NT2/D1 (cell line): ENCODE results near the gene FIBIN.
"Not testable (repeated sequence)": the region's sequence is repeated elsewhere in the genome, so short reads cannot be mapped to it uniquely, and the experiment has no call there.

Experiments
- DNase-seq: peaks from one replicate; pipeline ENCODE4 v3.0.0-alpha.2; 2011; ENCODE audit warnings: low read depth, low spot score
- H3K27me3 ChIP-seq: 2 replicates; pipeline ENCODE4 v1.6.0; 2011; ENCODE audit warnings: mild to moderate bottlenecking; ENCODE audit not compliant: insufficient read length, insufficient read depth
- H3K36me3 ChIP-seq: 2 replicates; pipeline ENCODE4 v1.6.1; 2011; ENCODE audit warnings: mild to moderate bottlenecking, low read length, mixed read lengths; ENCODE audit not compliant: insufficient read depth, insufficient read length
- H3K4me1 ChIP-seq: 2 replicates; pipeline ENCODE4 v1.5.1; 2011; ENCODE audit not compliant: insufficient read depth, insufficient read length
- H3K4me3 ChIP-seq: 2 replicates; pipeline ENCODE4 v1.5.1; 2011; ENCODE audit warnings: low read depth; ENCODE audit not compliant: insufficient read length
- H3K9ac ChIP-seq: 2 replicates; pipeline ENCODE4 v1.6.0; 2011; ENCODE audit warnings: low read depth; ENCODE audit not compliant: insufficient read length
- H3K9me3 ChIP-seq: 2 replicates; pipeline ENCODE4 v1.5.1; 2011; ENCODE audit warnings: mild to moderate bottlenecking, low read length; ENCODE audit not compliant: insufficient read depth
- SUZ12 ChIP-seq: IDR thresholded peaks from 2 replicates; pipeline ENCODE4 v1.6.1; 2011; ENCODE audit not compliant: insufficient read length, insufficient read depth; ENCODE audit errors: extremely low read depth
- YY1 ChIP-seq: IDR thresholded peaks from 2 replicates; pipeline ENCODE4 v1.6.1; 2011; ENCODE audit not compliant: insufficient read length, insufficient read depth
- ZNF274 ChIP-seq: IDR thresholded peaks from 2 replicates; pipeline ENCODE4 v1.6.1; 2011; ENCODE audit warnings: mild to moderate bottlenecking, low read depth, low read length

Gene FIBIN

DNA sequence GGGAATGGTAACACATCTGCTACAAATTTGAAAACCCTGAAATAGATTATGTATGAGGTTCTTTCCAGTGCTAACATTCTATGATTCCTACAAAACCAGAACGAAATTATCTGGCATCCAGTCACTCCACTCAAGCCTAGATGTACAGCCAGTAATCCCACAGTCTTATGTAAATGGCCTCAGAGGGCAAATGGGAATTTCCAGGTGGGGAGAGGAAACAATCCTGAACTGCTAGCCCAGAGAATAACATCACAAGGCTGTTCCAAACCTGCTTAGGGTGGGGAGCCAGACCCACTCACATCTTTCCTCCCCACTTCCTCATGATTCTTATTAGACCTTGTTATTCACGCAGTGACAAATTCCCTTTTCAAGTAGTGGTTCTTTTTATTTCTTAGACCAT is 3.5 kb downstream of the FIBIN start:
- H3K36me3 ChIP-seq: no peaks in the 10 kb centered on the region
- TF ChIP-seq SUZ12 (no peak), YY1 (no peak), ZNF274 (no peak)
- H3K9ac ChIP-seq: no peak overlapping the region
- H3K9me3 ChIP-seq: no peaks in the 10 kb centered on the region
- no peak overlapping the region for H3K4me3 ChIP-seq
- peaks cover 4% of the 10 kb centered on the region for H3K27me3 ChIP-seq
- no peak for DNase-seq
- no peaks in the 10 kb centered on the region for H3K4me1 ChIP-seq

DNA sequence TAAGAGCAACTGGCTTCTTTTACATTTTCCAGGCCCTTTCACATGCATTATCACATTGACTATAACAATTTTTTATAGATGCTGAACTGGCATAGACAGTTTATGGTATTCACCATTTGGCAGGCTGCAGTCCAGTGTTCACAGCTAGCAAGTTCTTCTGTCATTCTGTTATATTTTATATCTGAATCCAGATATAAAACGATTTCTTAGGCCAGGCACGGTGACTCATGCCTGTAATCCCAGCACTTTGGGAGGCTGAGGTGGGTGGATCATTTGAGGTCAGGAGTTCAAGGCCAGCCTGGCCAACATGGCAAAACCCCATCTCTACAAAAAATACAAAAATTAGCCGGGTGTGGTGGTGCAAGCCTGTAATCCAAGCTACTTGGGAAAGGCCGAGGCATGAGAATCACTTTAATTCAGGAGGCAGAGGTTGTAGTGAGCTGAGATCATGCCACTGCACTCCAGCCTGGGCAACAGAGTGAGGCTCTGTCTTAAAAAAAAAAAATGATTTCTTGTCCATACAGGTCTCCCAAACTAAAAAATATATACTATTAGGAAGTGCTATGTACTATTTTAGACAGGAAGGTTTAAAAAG is 7.3 kb downstream of the FIBIN start:
- H3K4me1 ChIP-seq, H3K9ac ChIP-seq, H3K27me3 ChIP-seq, H3K36me3 ChIP-seq, H3K9me3 ChIP-seq, DNase-seq, H3K4me3 ChIP-seq: not testable (repeated sequence)

DNA sequence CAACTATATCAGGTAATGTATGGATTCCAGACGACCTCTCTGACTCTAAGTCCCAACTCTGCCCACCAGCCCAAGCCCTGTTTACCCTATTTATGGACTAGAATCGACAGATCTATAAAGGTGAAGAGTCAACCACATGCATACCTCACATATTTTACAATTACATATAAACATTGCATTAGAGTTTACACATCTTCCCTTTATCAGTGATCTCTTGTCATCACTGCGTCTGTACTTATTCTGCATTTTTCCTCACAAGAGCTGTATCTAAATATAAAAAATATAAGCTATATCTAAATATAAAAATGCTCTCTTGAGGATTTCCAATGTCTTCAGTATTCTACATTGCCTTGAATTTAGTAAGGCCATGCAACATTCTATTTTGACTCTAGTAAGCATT is 8.5 kb downstream of the FIBIN start:
- no peaks in the 10 kb centered on the region for H3K4me1 ChIP-seq
- no peak for DNase-seq
- no peak for TF ChIP-seq YY1
- no peak for TF ChIP-seq ZNF274
- no peak for TF ChIP-seq SUZ12

DNA sequence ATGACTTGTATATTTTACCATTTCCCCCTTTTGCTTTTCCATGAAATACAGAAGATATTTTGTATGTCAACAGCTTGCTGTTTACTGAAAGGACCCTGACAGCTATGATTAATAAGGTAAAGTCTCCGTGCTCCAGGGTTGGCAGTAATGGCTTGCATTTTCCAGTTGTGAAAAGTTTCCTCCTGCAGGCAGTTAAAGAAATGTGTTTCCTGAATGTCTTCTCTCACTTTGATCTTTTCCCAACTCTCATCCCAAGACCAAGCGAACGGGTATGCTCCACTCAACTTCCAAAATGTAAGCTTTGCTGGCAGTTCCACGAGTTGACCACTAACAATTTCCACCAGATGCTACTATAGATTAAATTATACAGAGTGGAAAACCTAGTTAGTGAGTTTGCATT is 8.9 kb downstream of the FIBIN start:
- Histone ChIP-seq H3K9ac (no peak overlapping the region), H3K4me3 (no peak overlapping the region), H3K9me3 (no peaks in the 10 kb centered on the region), H3K27me3 (no peaks in the 10 kb centered on the region), H3K36me3 (no peaks in the 10 kb centered on the region), H3K4me1 (no peaks in the 10 kb centered on the region)
- DNase-seq: no peak
- no peak for TF ChIP-seq ZNF274
- no peak for TF ChIP-seq SUZ12
- TF ChIP-seq YY1: no peak

More for the DNA sequence above, 8.5 kb downstream of the FIBIN start:
- Histone ChIP-seq H3K4me3 (no peak overlapping the region), H3K9ac (no peak overlapping the region), H3K9me3 (no peaks in the 10 kb centered on the region), H3K36me3 (no peaks in the 10 kb centered on the region), H3K27me3 (no peaks in the 10 kb centered on the region)

DNA sequence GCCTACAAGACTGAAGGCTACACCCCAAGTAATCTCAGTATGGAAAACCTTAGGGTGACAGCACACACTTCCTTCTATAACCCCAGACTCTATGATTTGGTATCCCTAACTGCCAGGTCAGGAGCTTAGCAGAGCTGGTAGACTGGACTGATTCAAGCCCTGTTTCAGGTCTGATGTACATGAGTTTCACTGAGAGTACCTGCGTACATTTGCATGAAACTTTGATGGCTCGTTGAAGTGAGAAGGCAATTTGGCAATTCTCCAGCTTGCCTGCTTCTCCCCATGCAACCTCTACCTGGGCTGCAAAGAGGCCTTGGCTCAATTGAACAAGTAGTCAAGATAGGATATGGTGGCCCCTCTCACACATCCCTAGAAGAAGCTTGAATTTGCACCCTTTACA is 10.2 kb downstream of the FIBIN start:
- Histone ChIP-seq H3K9me3 (no peaks in the 10 kb centered on the region), H3K27me3 (no peaks in the 10 kb centered on the region), H3K4me3 (no peak overlapping the region), H3K36me3 (no peaks in the 10 kb centered on the region), H3K9ac (no peak overlapping the region), H3K4me1 (no peaks in the 10 kb centered on the region)
- TF ChIP-seq ZNF274 (no peak), SUZ12 (no peak), YY1 (no peak)
- no peak for DNase-seq

DNA sequence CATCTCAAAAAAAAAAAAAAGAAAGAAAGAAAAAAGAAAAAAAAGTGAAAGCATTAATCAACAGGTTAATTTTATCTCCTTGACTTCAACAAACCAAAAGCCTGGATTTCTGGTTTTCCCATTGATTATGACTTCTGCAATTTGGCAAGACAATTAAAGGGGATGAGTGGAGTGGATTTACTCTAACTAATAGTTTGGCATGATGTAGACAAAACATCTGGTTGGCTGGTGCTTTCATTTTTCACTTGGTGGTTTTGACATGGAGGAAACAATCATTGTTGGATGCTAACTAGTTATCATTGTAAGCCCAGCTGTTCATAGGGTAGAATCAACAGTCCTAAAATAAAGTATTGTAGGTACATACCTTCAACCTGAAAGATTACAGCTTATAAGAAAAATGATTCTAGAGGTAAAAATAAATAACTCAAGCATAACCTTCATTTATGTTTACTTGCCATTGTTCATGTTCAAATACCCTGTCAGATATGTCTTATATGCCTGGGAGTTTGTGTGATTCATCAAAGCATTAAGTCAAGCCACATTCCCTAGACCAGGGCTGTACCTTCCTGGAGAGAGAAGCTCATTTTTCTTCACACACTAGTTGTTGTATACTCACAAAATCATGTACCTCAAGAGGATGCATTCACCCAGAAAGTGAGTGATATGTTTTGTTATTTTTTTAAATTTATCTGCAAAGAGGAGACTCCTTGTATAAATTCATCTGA is 15.1 kb downstream of the FIBIN start:
- Histone ChIP-seq H3K4me1 (no peaks in the 10 kb centered on the region), H3K36me3 (no peaks in the 10 kb centered on the region), H3K9ac (no peak overlapping the region), H3K9me3 (no peaks in the 10 kb centered on the region), H3K27me3 (no peaks in the 10 kb centered on the region), H3K4me3 (no peak overlapping the region)
- no peak for DNase-seq
- no peak for TF ChIP-seq ZNF274

DNA sequence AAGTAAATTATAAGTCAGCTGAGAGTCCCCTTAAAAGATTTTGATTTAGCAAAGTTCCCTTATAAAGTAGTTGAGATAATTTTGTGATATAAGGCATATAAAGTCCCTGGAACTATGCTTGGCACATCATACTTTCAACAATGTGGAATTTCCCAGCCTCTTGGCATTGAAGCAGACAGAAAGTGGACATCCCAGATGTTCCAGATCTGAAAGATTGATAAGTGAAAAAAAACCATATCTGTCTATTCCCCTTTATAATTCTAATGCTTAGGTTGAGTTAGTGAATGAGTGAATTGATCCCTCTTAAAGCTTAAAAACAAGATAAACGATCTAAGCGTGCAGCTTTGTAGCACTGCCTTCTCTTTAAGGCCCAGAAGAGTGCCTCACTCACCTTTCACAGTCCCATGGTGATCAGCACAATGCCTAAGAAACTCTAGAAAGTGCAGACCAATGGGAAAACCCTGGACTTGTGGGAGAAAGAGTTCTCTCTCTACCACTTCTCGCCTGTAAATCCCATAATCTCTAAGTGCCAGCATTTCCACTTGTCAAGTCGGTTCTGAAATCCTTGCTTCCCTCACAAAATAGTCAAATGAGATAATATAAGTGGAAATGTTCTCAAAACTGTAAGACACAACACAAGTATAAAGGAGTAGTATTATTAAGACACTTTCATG is 17.8 kb downstream of the FIBIN start:
- Histone ChIP-seq H3K27me3 (no peaks in the 10 kb centered on the region), H3K9ac (no peak overlapping the region), H3K4me3 (no peak overlapping the region), H3K4me1 (no peaks in the 10 kb centered on the region), H3K36me3 (no peaks in the 10 kb centered on the region), H3K9me3 (no peaks in the 10 kb centered on the region)
- TF ChIP-seq ZNF274 (no peak), SUZ12 (no peak), YY1 (no peak)
- no peak for DNase-seq
